Activated B cell treated with CpG ODN at 0.5 μM for 24 hours (primary cell): ENCODE data around the gene VOPP1. TPM values are rescaled to one million over a fixed set of nuclear protein-coding genes. Genes with fewer than 3 reads are reported as not detected.

Experiments used
- ATAC-seq: fragments of 200-7000 bp; cut with Tn5 transposase; one replicate; pipeline ENCODE4 v1.10.0; 2021; ENCODE audit warnings: low read depth, mild to moderate bottlenecking, moderate library complexity
- CTCF ChIA-PET: fragments of 350-600 bp; sonication (Branson Sonifier 250); formaldehyde crosslinking; loops from one replicate; lab custom pipeline; 2021; ENCODE audit warnings: antibody characterized with exemption; lab: Charles Lee
- POLR2A ChIA-PET: fragments of 350-600 bp; sonication (Branson Sonifier 250); formaldehyde crosslinking; loops from one replicate; lab custom pipeline; 2021; ENCODE audit warnings: antibody characterized with exemption; lab: Charles Lee
- DNase-seq: peaks from one replicate; pipeline ENCODE4 v3.0.0; 2022
- H3K27ac Mint-ChIP-seq: one replicate; pipeline ENCODE4 v1.8.0; 2020; ENCODE audit warnings: mixed read lengths
- H3K27me3 Mint-ChIP-seq: one replicate; pipeline ENCODE4 v1.8.0; 2021; ENCODE audit warnings: mixed read lengths
- H3K36me3 Mint-ChIP-seq: one replicate; pipeline ENCODE4 v1.8.0; 2021; ENCODE audit warnings: low read depth, mixed read lengths
- H3K4me1 Mint-ChIP-seq: one replicate; pipeline ENCODE4 v1.8.0; 2021; ENCODE audit warnings: mixed read lengths
- H3K4me3 Mint-ChIP-seq: one replicate; pipeline ENCODE4 v1.8.0; 2020; ENCODE audit warnings: mild to moderate bottlenecking, mixed read lengths
- H3K9me3 Mint-ChIP-seq: one replicate; pipeline ENCODE4 v1.8.0; 2020; ENCODE audit warnings: mixed read lengths
- CTCF ChIP-seq: fragments of 200-600 bp; IDR thresholded peaks from one replicate; pipeline ENCODE4 v1.8.0; 2022; ENCODE audit warnings: antibody characterized with exemption, mild to moderate bottlenecking
- intact Hi-C: fragments of 100-400 bp; cut with micrococcal nuclease; formaldehyde crosslinking; loops from one replicate; pipeline ENCODE4 v1.15.1; 2024
- total RNA-seq: library from RNA; stranded (reverse); gene quantifications from 2 replicates; pipeline ENCODE4 v1.2.3, GENCODE V29; 2022

The VOPP1 gene
- total RNA-seq, 1 donor from 2014 or later, result 438 TPM

- Mint-ChIP-seq H3K9me3 (no peaks in the 10 kb centered on the region), H3K4me3 (peak overlapping the region; percentile 97), H3K36me3 (peaks cover 44% of the 10 kb centered on the region), H3K27ac (peak overlapping the region; percentile 93), H3K27me3 (no peaks in the 10 kb centered on the region), H3K4me1 (peaks cover 57% of the 10 kb centered on the region)
- ChIA-PET CTCF (interaction anchor here (0.6 to 2.4 kb wide), 5 partner anchors 21 to 230 kb away, joined by 3 to 8 read pairs (median 4); no protein-coding TSS in a partner anchor), POLR2A (interaction anchor here (0.6 to 13.2 kb wide), 12 partner anchors 10 to 393 kb away, joined by 3 to 651 read pairs (median 11); no protein-coding TSS in a partner anchor)
- intact Hi-C loops, result loop anchor here (1.0 to 2.0 kb wide), 3 partner anchors 37 to 206 kb away; partner anchors contain the start of gene LANCL2
- peak; percentile 28 for ATAC-seq
- DNase-seq, result peak; percentile 63
- no peak for TF ChIP-seq CTCF
Measured at GRCh38 chr7:55571511-55572377, 558 bp downstream of the VOPP1 start.

- peak overlapping the region; percentile 93 for H3K27ac Mint-ChIP-seq
Measured at GRCh38 chr7:55570939-55571338, 1.4 kb downstream of the VOPP1 start.

GRCh38 chr7:55570218-55570873 is 2.0 kb downstream of the VOPP1 start:
- TF ChIP-seq CTCF, result no peak
- peaks cover 56% of the 10 kb centered on the region for H3K36me3 Mint-ChIP-seq
- DNase-seq (no peak), ATAC-seq (peak; percentile 21)
- H3K27me3 Mint-ChIP-seq, result no peaks in the 10 kb centered on the region
- H3K9me3 Mint-ChIP-seq, result no peaks in the 10 kb centered on the region
- H3K4me3 Mint-ChIP-seq, result peak overlapping the region; percentile 97
- ChIA-PET CTCF (interaction anchor here (2.1 kb wide), 1 partner anchor 36 kb away, joined by 7 read pairs; no protein-coding TSS in a partner anchor), POLR2A (interaction anchor here (0.9 to 13.2 kb wide), 8 partner anchors 9 to 71 kb away, joined by 3 to 651 read pairs (median 18); no protein-coding TSS in a partner anchor)
- peak overlapping the region; percentile 93 for H3K27ac Mint-ChIP-seq
- H3K4me1 Mint-ChIP-seq, result peaks cover 70% of the 10 kb centered on the region
- intact Hi-C loops, result loop anchor here (2.0 kb wide), 1 partner anchor 62 kb away; no protein-coding TSS in a partner anchor

More at GRCh38 chr7:55570939-55571338, 1.4 kb downstream of the VOPP1 start:
- H3K4me3 Mint-ChIP-seq, result peak overlapping the region; percentile 97
- intact Hi-C loops, result loop anchor here (1.0 to 2.0 kb wide), 2 partner anchors 37 to 62 kb away; no protein-coding TSS in a partner anchor
- no peak for ATAC-seq
- H3K9me3 Mint-ChIP-seq, result no peaks in the 10 kb centered on the region
- H3K27me3 Mint-ChIP-seq, result no peaks in the 10 kb centered on the region
- TF ChIP-seq CTCF, result no peak
- DNase-seq, result no peak
- peaks cover 50% of the 10 kb centered on the region for H3K36me3 Mint-ChIP-seq
- ChIA-PET CTCF (no interaction called here), POLR2A (interaction anchor here (0.9 to 13.2 kb wide), 7 partner anchors 10 to 71 kb away, joined by 3 to 651 read pairs (median 20); no protein-coding TSS in a partner anchor)
- H3K4me1 Mint-ChIP-seq, result peaks cover 64% of the 10 kb centered on the region

GRCh38 chr7:55569797-55570196 is 2.5 kb downstream of the VOPP1 start:
- H3K27me3 Mint-ChIP-seq, result no peaks in the 10 kb centered on the region
- ATAC-seq, result peak; percentile 17
- POLR2A ChIA-PET, result interaction anchor here (1.1 to 13.2 kb wide), 7 partner anchors 9 to 55 kb away, joined by 5 to 651 read pairs (median 20); no protein-coding TSS in a partner anchor

More at GRCh38 chr7:55569797-55570196, 2.5 kb downstream of the VOPP1 start:
- CTCF ChIA-PET, result interaction anchor here (2.1 kb wide), 1 partner anchor 35 kb away, joined by 7 read pairs; no protein-coding TSS in a partner anchor
- H3K4me3 Mint-ChIP-seq, result peak overlapping the region; percentile 97
- no peak for DNase-seq
- peaks cover 60% of the 10 kb centered on the region for H3K36me3 Mint-ChIP-seq
- TF ChIP-seq CTCF, result no peak
- peak overlapping the region; percentile 93 for H3K27ac Mint-ChIP-seq
- peaks cover 76% of the 10 kb centered on the region for H3K4me1 Mint-ChIP-seq
- intact Hi-C loops, result loop anchor here (2.0 to 10.0 kb wide), 2 partner anchors 61 to 495 kb away; partner anchors contain the start of gene SUMF2
- no peaks in the 10 kb centered on the region for H3K9me3 Mint-ChIP-seq
